ENCODE data around the gene KLF9. TPM values are rescaled to one million over a fixed set of nuclear protein-coding genes. Genes with fewer than 3 reads are reported as not detected.

KLF9 gene
- total and polyA plus RNA-seq, 4 donors, result 2.2 to 77.0 (median 16.7) TPM

- TF ChIP-seq ZBTB33 (IDR thresholded peaks at IDR 0.05) (no peak), TAF1 (conservative IDR thresholded peaks at IDR 0.05) (no peak)
Measured at GRCh38 chr9:70449461-70449860, 35.0 kb upstream of the KLF9 start (continued).

DNA sequence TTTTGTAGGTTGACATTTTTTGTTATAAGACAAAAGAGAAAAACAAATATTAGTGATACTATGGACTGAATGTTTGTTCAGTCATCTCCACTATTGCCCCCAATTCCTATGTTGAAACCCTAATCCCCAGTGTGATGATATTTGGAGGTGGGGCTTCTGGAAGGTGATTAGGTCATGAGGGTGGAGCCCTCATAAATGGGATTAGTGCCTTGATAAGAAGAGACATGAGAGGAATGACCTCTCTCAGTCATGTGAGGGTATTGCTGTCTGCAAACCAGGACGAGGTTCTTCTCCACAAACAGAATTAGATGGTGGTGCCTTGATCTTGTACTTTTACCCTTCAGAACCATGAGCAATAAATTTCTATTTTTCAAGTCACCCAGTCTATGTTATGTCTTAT lies 34.5 kb upstream of the KLF9 start:
- Histone ChIP-seq H3K27me3 (ENCODE audit: control insufficient read depth in 4 of 4, insufficient read depth in 4 of 4, low read length in 3 of 4) (no peaks in the 10 kb centered on the region), H3K4me3 (ENCODE audit: low read depth in 1 of 3, low read length in 3 of 3) (no peak overlapping the region), H3K9me3 (ENCODE audit: control insufficient read depth in 4 of 4, low read length in 3 of 4) (no peaks in the 10 kb centered on the region), H3K36me3 (ENCODE audit: control insufficient read depth in 4 of 4, insufficient read depth in 3 of 4, low read depth in 1 of 4, low read length in 3 of 4) (no peaks in the 10 kb centered on the region), H3K4me1 (ENCODE audit: control insufficient read depth in 4 of 4, insufficient read depth in 4 of 4, low read length in 3 of 4) (no peaks in the 10 kb centered on the region), H3K27ac (ENCODE audit: low read depth in 1 of 2, low read length in 2 of 2) (no peak overlapping the region), H3K9ac (ENCODE audit: low read depth in 1 of 2, low read length in 2 of 2) (no peak overlapping the region)
- 86% methylated on average over 1 of the region's 1 CpG for WGBS
- no peak for TF ChIP-seq FOXA1 (IDR thresholded peaks at IDR 0.05)
- DNase-seq (ENCODE audit: low spot score), result no peak

DNA sequence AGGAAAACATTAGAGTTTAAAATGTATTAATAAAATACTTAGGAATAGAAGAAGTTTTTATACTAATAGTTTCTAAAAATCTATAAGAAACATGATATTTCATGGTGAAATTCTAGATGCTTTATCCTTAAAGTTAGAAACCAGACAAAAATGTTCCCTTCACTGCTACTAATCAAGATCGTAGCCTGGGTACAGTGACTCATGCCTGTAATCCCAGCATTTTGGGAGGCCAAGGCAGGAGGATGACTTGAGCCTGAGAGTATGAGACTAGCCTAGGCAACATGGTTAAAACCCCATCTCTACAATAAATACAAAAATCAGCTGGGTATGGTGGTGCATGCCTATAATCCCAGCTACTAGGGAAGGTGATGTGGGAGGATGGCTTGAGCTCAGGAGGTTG lies 30.4 kb upstream of the KLF9 start:
- TF ChIP-seq ATF3 (IDR thresholded peaks at IDR 0.05), result no peak
- no peak for TF ChIP-seq FOXA2 (IDR thresholded peaks at IDR 0.05)
- TF ChIP-seq, protein P1, sequence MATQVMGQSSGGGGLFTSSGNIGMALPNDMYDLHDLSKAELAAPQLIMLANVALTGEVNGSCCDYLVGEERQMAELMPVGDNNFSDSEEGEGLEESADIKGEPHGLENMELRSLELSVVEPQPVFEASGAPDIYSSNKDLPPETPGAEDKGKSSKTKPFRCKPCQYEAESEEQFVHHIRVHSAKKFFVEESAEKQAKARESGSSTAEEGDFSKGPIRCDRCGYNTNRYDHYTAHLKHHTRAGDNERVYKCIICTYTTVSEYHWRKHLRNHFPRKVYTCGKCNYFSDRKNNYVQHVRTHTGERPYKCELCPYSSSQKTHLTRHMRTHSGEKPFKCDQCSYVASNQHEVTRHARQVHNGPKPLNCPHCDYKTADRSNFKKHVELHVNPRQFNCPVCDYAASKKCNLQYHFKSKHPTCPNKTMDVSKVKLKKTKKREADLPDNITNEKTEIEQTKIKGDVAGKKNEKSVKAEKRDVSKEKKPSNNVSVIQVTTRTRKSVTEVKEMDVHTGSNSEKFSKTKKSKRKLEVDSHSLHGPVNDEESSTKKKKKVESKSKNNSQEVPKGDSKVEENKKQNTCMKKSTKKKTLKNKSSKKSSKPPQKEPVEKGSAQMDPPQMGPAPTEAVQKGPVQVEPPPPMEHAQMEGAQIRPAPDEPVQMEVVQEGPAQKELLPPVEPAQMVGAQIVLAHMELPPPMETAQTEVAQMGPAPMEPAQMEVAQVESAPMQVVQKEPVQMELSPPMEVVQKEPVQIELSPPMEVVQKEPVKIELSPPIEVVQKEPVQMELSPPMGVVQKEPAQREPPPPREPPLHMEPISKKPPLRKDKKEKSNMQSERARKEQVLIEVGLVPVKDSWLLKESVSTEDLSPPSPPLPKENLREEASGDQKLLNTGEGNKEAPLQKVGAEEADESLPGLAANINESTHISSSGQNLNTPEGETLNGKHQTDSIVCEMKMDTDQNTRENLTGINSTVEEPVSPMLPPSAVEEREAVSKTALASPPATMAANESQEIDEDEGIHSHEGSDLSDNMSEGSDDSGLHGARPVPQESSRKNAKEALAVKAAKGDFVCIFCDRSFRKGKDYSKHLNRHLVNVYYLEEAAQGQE (IDR thresholded peaks at IDR 0.05), result no peak
- TF ChIP-seq ZBTB33 (IDR thresholded peaks at IDR 0.05), result no peak
- TF ChIP-seq HNF4A (conservative IDR thresholded peaks at IDR 0.05), result no peak
- TF ChIP-seq MAX (IDR thresholded peaks at IDR 0.05), result no peak
- TF ChIP-seq JUND (IDR thresholded peaks at IDR 0.05), result no peak
- TF ChIP-seq GABPA (IDR thresholded peaks at IDR 0.05 in 1 of 2, conservative IDR thresholded peaks at IDR 0.05 in 1 of 2), result no peak
- no peaks in the 10 kb centered on the region for H3K27me3 ChIP-seq (ENCODE audit: control insufficient read depth in 4 of 4, insufficient read depth in 4 of 4, low read length in 3 of 4)
- H3K9me3 ChIP-seq (ENCODE audit: control insufficient read depth in 4 of 4, low read length in 3 of 4), result no peaks in the 10 kb centered on the region
- DNase-seq (ENCODE audit: low spot score), result no peak
- no peaks in the 10 kb centered on the region for H3K4me1 ChIP-seq (ENCODE audit: control insufficient read depth in 4 of 4, insufficient read depth in 4 of 4, low read length in 3 of 4)
- no peak overlapping the region for H3K4me3 ChIP-seq (ENCODE audit: low read depth in 1 of 3, low read length in 3 of 3)
- no peak overlapping the region for H3K9ac ChIP-seq (ENCODE audit: low read depth in 1 of 2, low read length in 2 of 2)
- H3K27ac ChIP-seq (ENCODE audit: low read depth in 1 of 2, low read length in 2 of 2), result no peak overlapping the region
- 94% methylated on average over 1 of the region's 1 CpG for WGBS
- H3K36me3 ChIP-seq (ENCODE audit: control insufficient read depth in 4 of 4, insufficient read depth in 3 of 4, low read depth in 1 of 4, low read length in 3 of 4), result no peaks in the 10 kb centered on the region

Measured in liver (tissue), 9 donors.